Measurements from ENCODE around the gene SLC2A4RG.

Gene SLC2A4RG

DNA sequence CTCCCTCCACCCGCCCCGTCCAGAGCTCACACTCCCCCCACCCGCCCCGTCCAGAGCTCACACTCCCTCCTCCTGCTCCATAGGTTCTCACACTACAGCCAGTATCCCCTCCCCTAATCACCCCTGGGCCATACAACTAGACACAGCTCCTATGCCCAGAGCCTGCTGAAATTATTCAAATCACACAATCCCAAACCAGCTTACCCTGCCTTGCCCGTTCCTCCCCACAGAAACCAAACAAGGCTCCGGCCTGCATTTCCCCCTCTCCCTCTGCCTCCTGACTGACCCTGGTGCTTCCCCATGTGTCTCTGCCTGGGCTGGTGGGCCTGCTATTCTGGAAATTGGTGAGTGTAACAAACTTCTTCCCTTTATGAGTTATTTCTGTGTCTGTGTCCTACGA is 18.6 kb downstream of the SLC2A4RG start:
- Histone ChIP-seq H3K9me3 (ENCODE audit: control insufficient read depth, insufficient read depth, low read length) (no peaks in the 10 kb centered on the region), H3K4me3 (ENCODE audit: low read length) (no peak overlapping the region), H3K27me3 (ENCODE audit: control insufficient read depth, insufficient read depth, low read length) (no peaks in the 10 kb centered on the region), H3K27ac (ENCODE audit: low read length) (no peak overlapping the region), H3K36me3 (ENCODE audit: control insufficient read depth, insufficient read depth, low read length) (no peaks in the 10 kb centered on the region), H3K4me1 (ENCODE audit: control insufficient read depth, insufficient read depth, low read length) (no peaks in the 10 kb centered on the region)
- WGBS (ENCODE audit: insufficient coverage, insufficient read length) = no CpG with 5 or more reads among the region's 7 CpGs
- no peak for DNase-seq (ENCODE audit: low read depth, low spot score)

GRCh38 chr20:63759377-63759901 is 19.9 kb downstream of the SLC2A4RG start:
- Histone ChIP-seq H3K27me3 (ENCODE audit: control insufficient read depth, insufficient read depth, low read length) (no peaks in the 10 kb centered on the region), H3K36me3 (ENCODE audit: control insufficient read depth, insufficient read depth, low read length) (no peaks in the 10 kb centered on the region), H3K9me3 (ENCODE audit: control insufficient read depth, insufficient read depth, low read length) (no peaks in the 10 kb centered on the region), H3K27ac (ENCODE audit: low read length) (no peak overlapping the region), H3K4me3 (ENCODE audit: low read length) (no peak overlapping the region), H3K4me1 (ENCODE audit: control insufficient read depth, insufficient read depth, low read length) (no peaks in the 10 kb centered on the region)
- DNase-seq (ENCODE audit: low read depth, low spot score) = no peak
- WGBS (ENCODE audit: insufficient coverage, insufficient read length) = no CpG with 5 or more reads among the region's 7 CpGs

- DNase-seq (ENCODE audit: low read depth, low spot score) = no peak
- Histone ChIP-seq H3K4me3 (ENCODE audit: low read length) (no peak overlapping the region), H3K9me3 (ENCODE audit: control insufficient read depth, insufficient read depth, low read length) (no peaks in the 10 kb centered on the region), H3K4me1 (ENCODE audit: control insufficient read depth, insufficient read depth, low read length) (no peaks in the 10 kb centered on the region), H3K27ac (ENCODE audit: low read length) (no peak overlapping the region), H3K27me3 (ENCODE audit: control insufficient read depth, insufficient read depth, low read length) (no peaks in the 10 kb centered on the region), H3K36me3 (ENCODE audit: control insufficient read depth, insufficient read depth, low read length) (peaks cover 8% of the 10 kb centered on the region; the same call in 1 of the 2 replicates)
- WGBS (ENCODE audit: insufficient coverage, insufficient read length) = no CpG with 5 or more reads among the region's 16 CpGs
Observed at GRCh38 chr20:63765082-63765873, 25.7 kb downstream of the SLC2A4RG start.

- WGBS (ENCODE audit: insufficient coverage, insufficient read length) = no CpG with 5 or more reads among the region's 7 CpGs
- H3K36me3 ChIP-seq (ENCODE audit: control insufficient read depth, insufficient read depth, low read length) = peaks cover 8% of the 10 kb centered on the region; the same call in 1 of the 2 replicates
- no peaks in the 10 kb centered on the region for H3K27me3 ChIP-seq (ENCODE audit: control insufficient read depth, insufficient read depth, low read length)
- H3K9me3 ChIP-seq (ENCODE audit: control insufficient read depth, insufficient read depth, low read length) = no peaks in the 10 kb centered on the region
- no peak overlapping the region for H3K4me3 ChIP-seq (ENCODE audit: low read length)
- H3K4me1 ChIP-seq (ENCODE audit: control insufficient read depth, insufficient read depth, low read length) = no peaks in the 10 kb centered on the region
- no peak for DNase-seq (ENCODE audit: low read depth, low spot score)
- no peak overlapping the region for H3K27ac ChIP-seq (ENCODE audit: low read length)
Observed at GRCh38 chr20:63765902-63766301, 26.3 kb downstream of the SLC2A4RG start.

DNA sequence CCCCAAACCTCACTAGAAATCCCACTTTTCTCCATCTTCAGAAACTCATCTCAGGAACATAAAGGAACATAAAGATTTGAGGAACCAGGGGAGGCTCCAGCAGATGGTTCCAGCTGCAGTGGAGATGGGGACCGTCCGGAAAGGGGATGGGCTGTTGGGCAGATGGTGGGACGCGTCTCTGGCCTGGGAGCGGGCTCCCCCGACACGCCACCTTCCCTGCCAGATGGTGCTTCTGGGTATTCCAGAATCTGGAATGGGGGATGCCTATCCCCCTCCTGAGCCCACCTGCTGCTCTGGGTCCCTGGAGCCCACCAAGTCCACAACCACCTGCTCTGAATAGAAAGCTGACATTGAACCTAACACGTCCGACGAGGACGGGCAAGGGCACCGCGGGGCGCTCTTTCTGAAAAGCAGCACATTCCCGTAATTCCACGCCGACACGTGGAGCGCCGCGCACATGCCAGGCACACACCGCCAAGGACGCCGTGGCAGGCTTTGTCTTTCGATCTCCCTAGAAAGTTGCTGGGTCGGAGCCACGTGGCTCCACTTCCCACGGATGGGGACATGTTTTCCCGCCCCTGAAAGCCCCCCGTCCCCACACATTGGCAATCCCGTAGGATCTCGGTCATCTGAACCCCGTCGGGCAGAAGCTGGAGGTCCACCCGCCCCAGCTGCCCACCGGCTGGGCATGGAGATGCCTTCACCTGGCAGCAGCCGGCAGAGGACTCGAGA is 27.3 kb downstream of the SLC2A4RG start:
- whole genome bisulfite sequencing (ENCODE audit: insufficient coverage, insufficient read length) = no CpG with 5 or more reads among the region's 38 CpGs
- Histone ChIP-seq H3K4me3 (ENCODE audit: low read length) (no peak overlapping the region), H3K27ac (ENCODE audit: low read length) (no peak overlapping the region), H3K27me3 (ENCODE audit: control insufficient read depth, insufficient read depth, low read length) (no peaks in the 10 kb centered on the region), H3K9me3 (ENCODE audit: control insufficient read depth, insufficient read depth, low read length) (no peaks in the 10 kb centered on the region), H3K4me1 (ENCODE audit: control insufficient read depth, insufficient read depth, low read length) (no peaks in the 10 kb centered on the region), H3K36me3 (ENCODE audit: control insufficient read depth, insufficient read depth, low read length) (peaks cover 8% of the 10 kb centered on the region; the same call in 1 of the 2 replicates)
- DNase-seq (ENCODE audit: low read depth, low spot score) = no peak

DNA sequence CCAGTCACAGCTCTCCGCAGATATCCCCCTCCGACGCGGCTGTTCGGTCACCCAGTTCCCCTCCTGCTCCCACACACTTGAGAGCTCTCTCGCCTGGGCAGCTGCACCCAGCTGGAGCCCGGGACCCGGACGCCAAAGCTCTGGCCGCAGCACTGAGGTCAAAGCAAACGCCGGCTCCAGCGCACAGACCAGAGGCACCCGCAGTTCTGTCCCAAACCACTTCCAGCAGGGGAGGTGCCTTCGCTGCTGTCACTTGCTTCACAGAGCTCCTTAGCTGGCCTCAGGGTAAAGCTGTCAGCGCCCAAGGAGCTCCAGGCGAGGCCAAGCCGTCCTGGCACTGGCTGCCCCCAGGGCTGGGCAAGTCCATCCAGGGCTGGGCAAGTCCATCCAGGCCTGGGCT is 27.9 kb downstream of the SLC2A4RG start:
- Histone ChIP-seq H3K36me3 (ENCODE audit: control insufficient read depth, insufficient read depth, low read length) (peaks cover 8% of the 10 kb centered on the region; the same call in 1 of the 2 replicates), H3K27me3 (ENCODE audit: control insufficient read depth, insufficient read depth, low read length) (no peaks in the 10 kb centered on the region), H3K4me1 (ENCODE audit: control insufficient read depth, insufficient read depth, low read length) (no peaks in the 10 kb centered on the region), H3K9me3 (ENCODE audit: control insufficient read depth, insufficient read depth, low read length) (no peaks in the 10 kb centered on the region), H3K27ac (ENCODE audit: low read length) (no peak overlapping the region), H3K4me3 (ENCODE audit: low read length) (no peak overlapping the region)
- no peak for DNase-seq (ENCODE audit: low read depth, low spot score)
- WGBS (ENCODE audit: insufficient coverage, insufficient read length) = no CpG with 5 or more reads among the region's 18 CpGs

- H3K4me1 ChIP-seq (ENCODE audit: control insufficient read depth, insufficient read depth, low read length) = no peaks in the 10 kb centered on the region
- H3K27ac ChIP-seq (ENCODE audit: low read length) = no peak overlapping the region
- no peak for DNase-seq (ENCODE audit: low read depth, low spot score)
- H3K4me3 ChIP-seq (ENCODE audit: low read length) = no peak overlapping the region
- no peaks in the 10 kb centered on the region for H3K27me3 ChIP-seq (ENCODE audit: control insufficient read depth, insufficient read depth, low read length)
- peaks cover 9% of the 10 kb centered on the region; the same call in 1 of the 2 replicates for H3K36me3 ChIP-seq (ENCODE audit: control insufficient read depth, insufficient read depth, low read length)
- no peaks in the 10 kb centered on the region for H3K9me3 ChIP-seq (ENCODE audit: control insufficient read depth, insufficient read depth, low read length)
- WGBS (ENCODE audit: insufficient coverage, insufficient read length) = no CpG with 5 or more reads among the region's 7 CpGs
Observed at GRCh38 chr20:63767886-63768285, 28.3 kb downstream of the SLC2A4RG start.

DNA sequence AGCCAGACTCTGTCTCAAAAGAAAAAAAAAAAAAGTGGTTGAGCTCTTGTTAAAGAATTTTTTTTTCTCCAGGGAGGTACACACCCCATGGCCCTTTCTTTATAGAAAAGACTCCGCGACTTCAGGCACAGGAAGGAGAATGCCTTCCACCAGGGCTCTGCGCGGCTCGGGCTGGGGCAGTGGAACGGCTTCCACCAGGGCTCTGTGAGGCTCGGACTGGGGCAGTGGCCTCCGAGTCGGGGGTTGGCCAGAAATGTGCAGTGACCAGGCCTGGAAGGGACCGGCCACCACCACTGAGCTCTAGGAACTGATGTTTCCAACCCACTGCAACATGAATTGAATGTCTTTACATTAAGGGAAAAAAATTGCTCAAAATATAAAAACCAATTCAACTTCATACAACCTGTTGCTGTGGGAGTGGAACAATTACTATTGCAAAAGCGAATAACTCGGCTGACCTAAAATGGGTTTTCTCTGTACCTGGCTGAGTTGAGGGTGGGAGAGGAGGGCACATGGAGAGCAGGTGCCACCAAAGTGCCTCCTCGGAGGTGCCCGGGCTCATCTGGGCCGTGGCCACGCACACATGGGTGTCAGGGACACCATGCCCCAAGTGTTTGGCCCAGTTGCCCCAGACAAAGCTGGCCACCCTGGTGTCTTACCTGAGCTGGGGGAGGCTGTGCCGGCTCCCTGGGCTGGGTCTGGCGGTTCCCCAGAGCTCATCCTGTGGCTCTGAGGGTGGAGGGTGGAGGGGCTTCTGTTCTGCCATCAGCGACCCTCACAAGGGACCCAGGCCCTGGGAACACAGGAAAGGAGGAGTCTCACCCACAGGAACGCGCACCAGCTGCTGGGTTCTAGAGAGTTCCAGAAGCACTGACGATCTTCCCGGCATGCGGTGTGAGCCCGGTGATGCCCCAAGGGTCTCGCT is 29.3 kb downstream of the SLC2A4RG start:
- Histone ChIP-seq H3K27ac (ENCODE audit: low read length) (no peak overlapping the region), H3K4me3 (ENCODE audit: low read length) (no peak overlapping the region), H3K27me3 (ENCODE audit: control insufficient read depth, insufficient read depth, low read length) (no peaks in the 10 kb centered on the region), H3K9me3 (ENCODE audit: control insufficient read depth, insufficient read depth, low read length) (no peaks in the 10 kb centered on the region), H3K36me3 (ENCODE audit: control insufficient read depth, insufficient read depth, low read length) (peaks cover 11% of the 10 kb centered on the region; the same call in 1 of the 2 replicates), H3K4me1 (ENCODE audit: control insufficient read depth, insufficient read depth, low read length) (no peaks in the 10 kb centered on the region)
- DNase-seq (ENCODE audit: low read depth, low spot score) = no peak
- no CpG with 5 or more reads among the region's 26 CpGs for WGBS (ENCODE audit: insufficient coverage, insufficient read length)

- no CpG with 5 or more reads among the region's 31 CpGs for WGBS (ENCODE audit: insufficient coverage, insufficient read length)
- H3K9me3 ChIP-seq (ENCODE audit: control insufficient read depth, insufficient read depth, low read length) = no peaks in the 10 kb centered on the region
- H3K4me1 ChIP-seq (ENCODE audit: control insufficient read depth, insufficient read depth, low read length) = no peaks in the 10 kb centered on the region; the same call in 1 of the 2 replicates
- DNase-seq (ENCODE audit: low read depth, low spot score) = no peak
- no peak overlapping the region for H3K4me3 ChIP-seq (ENCODE audit: low read length)
- H3K27ac ChIP-seq (ENCODE audit: low read length) = no peak overlapping the region
- peaks cover 11% of the 10 kb centered on the region; the same call in 1 of the 2 replicates for H3K36me3 ChIP-seq (ENCODE audit: control insufficient read depth, insufficient read depth, low read length)
- H3K27me3 ChIP-seq (ENCODE audit: control insufficient read depth, insufficient read depth, low read length) = no peaks in the 10 kb centered on the region
Observed at GRCh38 chr20:63769891-63770474, 30.4 kb downstream of the SLC2A4RG start.
